IMR-90 (cell line): ENCODE data around the gene MORF4L1.

Experiments
- BHLHE40 ChIP-seq: fragments of 150-350 bp; IDR thresholded peaks from 2 replicates; pipeline ENCODE4 v1.6.1; 2016; ENCODE audit warnings: mild to moderate bottlenecking, low read depth, low read length
- CEBPB ChIP-seq: IDR thresholded peaks from 2 replicates; pipeline ENCODE4 v1.6.1; 2012; ENCODE audit warnings: low read depth, low read length, improper control_type of control experiment
- MAFK ChIP-seq: IDR thresholded peaks from 2 replicates; pipeline ENCODE4 v1.6.1; 2012; ENCODE audit warnings: low read depth, low read length, improper control_type of control experiment
- MXI1 ChIP-seq: IDR thresholded peaks from 2 replicates; pipeline ENCODE4 v1.6.1; 2012; ENCODE audit warnings: low read depth, mild to moderate bottlenecking, low read length, moderate library complexity, borderline replicate concordance
- NFE2L2 ChIP-seq: fragments of 150-350 bp; IDR thresholded peaks from 2 replicates; pipeline ENCODE4 v1.6.1; 2016; ENCODE audit warnings: low read depth, mild to moderate bottlenecking, low read length
- POLR2A ChIP-seq: IDR thresholded peaks from 2 replicates; pipeline ENCODE4 v1.6.1; 2012; ENCODE audit warnings: mild to moderate bottlenecking, low read depth, low read length
- RAD21 ChIP-seq: IDR thresholded peaks from 2 replicates; pipeline ENCODE4 v1.6.1; 2012; ENCODE audit warnings: low read length, improper control_type of control experiment
- RCOR1 ChIP-seq: IDR thresholded peaks from 2 replicates; pipeline ENCODE4 v1.6.1; 2012; ENCODE audit warnings: mild to moderate bottlenecking, low read length, improper control_type of control experiment; ENCODE audit not compliant: insufficient replicate concordance
- RFX5 ChIP-seq: IDR thresholded peaks from 2 replicates; pipeline ENCODE4 v1.8.0; 2012; ENCODE audit warnings: low read depth, mild to moderate bottlenecking, low read length, moderate library complexity
- TF ChIP-seq, protein P1 (sequence below): conservative IDR thresholded peaks from 2 replicates; pipeline ENCODE4 v1.5.1; 2012; ENCODE audit warnings: mild to moderate bottlenecking, low read depth, low read length, improper control_type of control experiment

DNA sequence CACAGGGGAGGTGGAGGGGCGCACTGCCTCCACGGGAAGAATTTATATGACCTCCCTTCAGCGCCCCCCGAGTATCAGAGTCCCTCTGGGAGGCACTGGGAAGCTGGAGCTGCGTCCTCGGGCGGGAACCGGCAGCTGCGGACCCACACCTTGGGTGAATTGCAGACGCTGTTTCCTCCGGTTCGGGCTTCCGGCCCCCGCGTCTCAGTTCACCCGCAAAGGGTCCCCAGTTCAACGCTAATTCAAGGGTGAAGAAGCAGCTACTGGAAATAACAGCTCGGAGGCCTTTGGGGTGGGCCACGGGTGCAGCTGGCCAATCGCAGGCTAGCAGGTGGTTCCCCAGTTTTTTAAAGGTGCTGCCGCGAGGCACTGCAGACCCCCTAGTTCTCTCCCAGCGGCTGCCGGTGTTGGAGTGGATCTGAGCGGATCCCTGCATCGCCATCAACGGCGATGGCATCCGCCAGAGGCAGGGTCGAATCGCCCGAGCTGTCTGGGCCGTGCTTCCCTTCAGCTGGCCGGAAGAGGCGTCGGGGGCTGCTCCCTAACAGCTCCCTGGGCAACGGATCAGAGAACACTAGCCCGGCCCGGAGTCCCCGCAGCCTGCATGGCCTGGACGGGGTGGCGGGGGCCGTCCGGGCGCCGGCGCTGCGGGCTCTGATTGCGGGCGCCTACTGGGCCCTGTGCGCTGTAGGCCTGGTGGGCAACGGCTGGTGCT, 42.0 kb upstream of the MORF4L1 start:
- no peak for TF ChIP-seq POLR2A
- TF ChIP-seq BHLHE40: no peak
- TF ChIP-seq, protein P1, sequence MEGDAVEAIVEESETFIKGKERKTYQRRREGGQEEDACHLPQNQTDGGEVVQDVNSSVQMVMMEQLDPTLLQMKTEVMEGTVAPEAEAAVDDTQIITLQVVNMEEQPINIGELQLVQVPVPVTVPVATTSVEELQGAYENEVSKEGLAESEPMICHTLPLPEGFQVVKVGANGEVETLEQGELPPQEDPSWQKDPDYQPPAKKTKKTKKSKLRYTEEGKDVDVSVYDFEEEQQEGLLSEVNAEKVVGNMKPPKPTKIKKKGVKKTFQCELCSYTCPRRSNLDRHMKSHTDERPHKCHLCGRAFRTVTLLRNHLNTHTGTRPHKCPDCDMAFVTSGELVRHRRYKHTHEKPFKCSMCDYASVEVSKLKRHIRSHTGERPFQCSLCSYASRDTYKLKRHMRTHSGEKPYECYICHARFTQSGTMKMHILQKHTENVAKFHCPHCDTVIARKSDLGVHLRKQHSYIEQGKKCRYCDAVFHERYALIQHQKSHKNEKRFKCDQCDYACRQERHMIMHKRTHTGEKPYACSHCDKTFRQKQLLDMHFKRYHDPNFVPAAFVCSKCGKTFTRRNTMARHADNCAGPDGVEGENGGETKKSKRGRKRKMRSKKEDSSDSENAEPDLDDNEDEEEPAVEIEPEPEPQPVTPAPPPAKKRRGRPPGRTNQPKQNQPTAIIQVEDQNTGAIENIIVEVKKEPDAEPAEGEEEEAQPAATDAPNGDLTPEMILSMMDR: no peak
- no peak for TF ChIP-seq MAFK
- TF ChIP-seq RCOR1: no peak
- TF ChIP-seq CEBPB: no peak
- TF ChIP-seq NFE2L2: no peak
- no peak for TF ChIP-seq RAD21
- TF ChIP-seq MXI1: no peak
- TF ChIP-seq RFX5: no peak
